ENCODE measurements around the gene CHST6.
"Not testable (repeated sequence)": the region's sequence is repeated elsewhere in the genome, so short reads cannot be mapped to it uniquely, and the experiment has no call there.

The CHST6 gene

DNA sequence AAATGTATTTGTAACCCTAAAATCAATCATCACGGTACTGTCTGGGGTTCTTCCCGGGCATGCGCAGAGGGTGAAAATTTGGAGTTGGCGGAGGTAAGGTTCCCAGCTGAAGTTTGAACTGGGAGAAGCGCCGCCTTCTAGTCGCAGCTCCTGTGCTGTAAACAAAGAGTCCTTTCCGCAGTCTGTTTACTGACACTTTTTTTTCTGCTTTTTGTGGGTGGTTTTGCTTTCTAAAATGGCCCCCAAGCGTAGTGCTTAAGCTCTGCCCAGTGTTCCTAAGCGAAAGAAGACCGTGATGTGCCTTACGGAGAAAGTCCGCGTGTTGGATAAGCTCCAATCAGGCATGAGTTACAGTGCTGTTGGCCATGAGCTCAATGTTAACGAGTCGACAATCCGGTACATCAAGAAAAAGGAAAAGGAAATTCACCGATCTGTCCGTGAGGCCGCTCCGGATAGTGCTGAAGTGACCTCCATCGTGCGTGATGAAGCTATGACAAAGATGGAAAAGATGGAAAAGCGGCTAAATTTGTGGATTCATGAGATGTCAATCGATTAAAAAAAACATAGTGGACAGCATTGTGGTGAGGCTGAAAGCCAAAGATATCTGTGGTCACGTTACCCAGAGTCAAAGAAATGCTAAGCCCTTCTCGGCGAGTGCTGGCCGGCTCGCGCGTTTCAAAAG is 61.4 kb downstream of the CHST6 start:
- DNase-seq (ENCODE audit: low read depth) = peak; percentile 66

DNA sequence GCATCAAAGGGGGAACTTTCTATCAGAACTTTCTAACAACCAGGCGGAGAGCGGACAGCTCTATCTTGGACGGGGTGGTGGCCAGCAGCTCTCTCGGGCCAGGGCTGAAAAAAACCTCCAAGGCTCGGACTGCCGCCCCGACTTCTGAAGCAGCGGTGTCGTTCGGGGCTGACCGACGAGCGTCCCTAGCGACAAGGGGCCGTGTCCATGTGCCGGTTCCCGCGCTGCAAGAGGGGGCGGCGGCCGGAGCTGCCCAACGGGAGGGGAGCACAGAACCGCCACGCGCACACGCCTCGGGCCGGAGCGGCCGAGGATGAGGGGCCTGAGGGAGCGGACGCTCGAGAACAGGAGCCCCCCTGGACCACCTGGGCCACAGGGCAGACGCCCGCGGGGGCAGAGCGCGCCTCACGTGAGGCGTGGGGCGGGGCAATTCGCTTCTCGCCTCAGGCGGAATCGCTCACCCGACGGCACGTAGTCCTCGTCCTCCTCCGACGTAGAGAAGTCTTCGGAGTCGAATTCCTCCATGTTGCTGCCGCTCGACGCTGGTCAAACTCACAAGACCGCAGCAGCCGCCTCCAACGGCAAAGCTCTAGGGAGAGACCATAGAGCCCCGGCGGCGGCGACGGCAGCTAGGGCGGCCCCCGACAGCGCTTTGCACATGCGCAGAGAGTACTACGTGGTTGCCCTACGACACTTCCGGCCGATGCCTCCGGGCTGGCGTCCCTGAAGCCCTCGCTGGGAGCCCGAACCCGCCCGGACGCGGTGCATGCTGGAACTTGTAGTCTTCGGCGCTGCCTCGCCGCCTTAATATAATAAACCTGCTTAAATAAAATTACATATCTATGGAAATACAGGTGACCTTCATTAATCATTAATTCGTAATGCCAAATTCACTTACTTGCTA is 62.2 kb downstream of the CHST6 start, which contains the start of gene CFDP1:
TSS of gene CFDP1 (minus strand) at position 676 of the 904 bp plus-strand sequence. CDS start at position 525, 151 bp downstream.
- peak; percentile 92 for DNase-seq (ENCODE audit: low read depth)

DNA sequence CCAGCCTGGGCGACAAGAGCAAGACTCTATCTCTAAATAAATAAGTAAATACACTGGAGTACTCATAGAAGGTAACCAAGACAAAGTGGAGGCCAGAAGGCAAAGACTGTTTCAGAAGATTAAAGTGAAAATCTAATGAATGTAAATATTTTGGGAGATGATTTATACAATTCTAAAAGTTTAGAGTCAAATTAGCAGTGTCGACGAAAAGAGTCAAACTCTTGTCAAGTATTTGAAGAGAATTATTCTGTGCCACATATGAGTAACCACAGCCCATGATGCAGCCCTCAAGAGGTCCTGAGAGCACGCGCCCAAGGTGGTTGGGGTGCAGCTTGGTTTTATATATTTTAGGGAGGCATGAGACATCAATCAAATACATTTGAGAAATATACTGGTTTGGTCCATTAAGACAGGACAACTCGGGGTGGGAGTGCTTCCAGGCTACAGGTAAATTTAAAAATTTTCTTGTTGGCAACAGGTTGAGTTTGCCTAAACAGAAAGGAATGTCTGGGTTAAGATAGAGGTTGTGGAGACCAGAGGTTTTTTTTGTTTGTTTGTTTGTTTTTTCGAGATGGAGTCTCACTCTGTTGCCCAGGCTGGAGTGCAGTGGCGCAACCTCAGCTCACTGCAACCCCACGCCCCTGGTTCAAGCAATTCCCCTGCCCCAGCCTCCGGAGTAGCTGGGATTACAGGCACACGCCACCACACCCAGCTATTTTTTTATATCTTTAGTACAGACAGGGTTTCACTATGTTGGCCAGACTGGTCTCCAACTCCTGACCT is 65.4 kb downstream of the CHST6 start:
- no peak for DNase-seq (ENCODE audit: low read depth)

DNA sequence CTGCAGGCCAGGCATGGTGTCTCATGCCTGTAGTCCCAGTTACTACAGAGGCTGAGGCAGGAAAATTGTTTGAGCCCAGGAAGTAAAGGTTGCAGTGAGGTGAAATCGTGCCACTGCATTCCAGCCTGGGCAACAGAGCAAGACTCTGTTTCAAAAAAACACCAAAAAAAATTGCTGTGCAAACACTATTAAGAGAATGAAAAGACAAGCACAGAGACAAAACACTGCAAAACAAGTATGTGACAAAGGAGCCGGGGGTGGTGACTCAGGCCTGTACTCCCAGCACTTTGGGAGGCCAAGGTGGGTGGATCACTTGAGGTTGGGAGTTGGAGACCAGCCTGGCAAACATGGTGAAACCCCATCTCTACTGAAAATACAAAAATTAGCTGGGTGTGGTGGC is 68.7 kb downstream of the CHST6 start:
- not testable (repeated sequence) for DNase-seq (ENCODE audit: low read depth)

DNA sequence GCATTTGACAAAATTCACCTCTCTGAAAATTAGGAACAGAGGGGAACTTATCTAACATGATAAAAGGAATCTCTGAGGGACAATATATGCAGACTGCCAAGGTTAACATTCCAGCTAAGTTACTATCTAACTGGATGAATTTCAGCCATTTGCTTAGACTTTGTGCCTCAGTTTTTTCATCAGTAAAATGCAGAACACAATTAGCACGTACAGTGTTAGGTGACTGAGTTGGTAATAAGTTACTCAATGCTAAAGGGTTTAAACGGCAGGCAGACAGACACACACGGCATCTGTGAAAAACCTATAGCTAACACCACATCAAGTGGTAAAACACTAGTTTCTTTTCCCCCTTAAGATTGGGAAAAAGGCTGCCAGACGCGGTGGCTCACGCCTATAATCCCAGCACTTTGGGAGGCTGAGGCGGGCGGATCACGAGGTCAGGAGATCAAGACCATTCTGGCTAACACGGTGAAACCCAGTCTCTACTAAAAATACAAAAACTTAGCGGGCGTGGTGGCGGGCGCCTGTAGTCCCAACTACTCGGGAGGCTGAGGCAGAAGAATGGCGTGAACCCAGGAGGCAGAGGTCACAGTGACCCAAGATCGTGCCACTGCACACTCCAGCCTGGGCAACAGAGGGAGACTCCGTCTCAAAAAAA is 71.0 kb downstream of the CHST6 start:
- not testable (repeated sequence) for DNase-seq (ENCODE audit: low read depth)

DNA sequence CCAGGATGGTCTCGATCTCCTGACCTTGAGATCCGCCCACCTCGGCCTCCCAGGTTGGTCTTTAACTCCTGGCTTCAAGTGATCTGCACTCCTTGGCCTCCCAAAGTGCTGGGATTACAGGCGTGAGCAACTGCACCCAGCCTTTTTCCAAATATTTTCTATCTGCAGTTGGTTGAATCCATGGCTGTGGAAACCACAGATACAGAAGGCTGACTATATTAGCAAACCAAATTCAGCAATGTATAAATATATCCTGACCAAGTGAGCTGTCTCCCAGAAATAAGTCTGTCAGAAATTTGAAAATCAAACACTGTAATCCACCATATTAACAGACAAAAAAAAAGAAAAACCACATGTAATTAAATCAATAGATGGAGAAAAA is 71.5 kb downstream of the CHST6 start:
- DNase-seq (ENCODE audit: low read depth) = no peak

Measured in T-helper 22 cell (primary cell).